Measurements from ENCODE around the gene ZRANB3.

DNA sequence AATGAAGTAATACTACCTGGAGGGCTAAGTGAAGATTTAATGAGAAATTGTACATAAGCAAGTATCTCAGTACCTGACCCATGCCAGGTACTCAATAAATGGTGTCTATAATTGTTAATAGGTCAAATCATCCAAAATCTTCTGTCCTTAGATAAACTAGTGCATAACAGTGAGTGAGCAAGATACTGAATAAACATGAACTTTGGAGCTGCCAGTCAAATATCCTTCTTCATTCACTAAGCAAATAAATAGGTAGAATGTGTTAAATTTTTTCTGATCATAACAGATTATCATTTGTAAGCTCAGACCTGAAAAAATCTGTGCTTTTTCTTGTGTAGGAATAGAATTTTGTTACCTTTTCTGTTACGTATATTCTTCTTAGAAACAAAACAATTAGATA lies 439.3 kb downstream of the ZRANB3 start:
- no peak for TF ChIP-seq POLR2A (IDR thresholded peaks at IDR 0.05; ENCODE audit: low read length)
- TF ChIP-seq GATA1 (IDR thresholded peaks at IDR 0.05; ENCODE audit: low read depth, low read length): no peak
